ENCODE measurements around the gene MBD3L5.

MBD3L5 gene

GRCh38 chr19:7069904-7070226, 39.5 kb downstream of the MBD3L5 start:
- H3K4me3 ChIP-seq (ENCODE audit: low read length): peak overlapping the region; percentile 96
- TF ChIP-seq, protein P1, sequence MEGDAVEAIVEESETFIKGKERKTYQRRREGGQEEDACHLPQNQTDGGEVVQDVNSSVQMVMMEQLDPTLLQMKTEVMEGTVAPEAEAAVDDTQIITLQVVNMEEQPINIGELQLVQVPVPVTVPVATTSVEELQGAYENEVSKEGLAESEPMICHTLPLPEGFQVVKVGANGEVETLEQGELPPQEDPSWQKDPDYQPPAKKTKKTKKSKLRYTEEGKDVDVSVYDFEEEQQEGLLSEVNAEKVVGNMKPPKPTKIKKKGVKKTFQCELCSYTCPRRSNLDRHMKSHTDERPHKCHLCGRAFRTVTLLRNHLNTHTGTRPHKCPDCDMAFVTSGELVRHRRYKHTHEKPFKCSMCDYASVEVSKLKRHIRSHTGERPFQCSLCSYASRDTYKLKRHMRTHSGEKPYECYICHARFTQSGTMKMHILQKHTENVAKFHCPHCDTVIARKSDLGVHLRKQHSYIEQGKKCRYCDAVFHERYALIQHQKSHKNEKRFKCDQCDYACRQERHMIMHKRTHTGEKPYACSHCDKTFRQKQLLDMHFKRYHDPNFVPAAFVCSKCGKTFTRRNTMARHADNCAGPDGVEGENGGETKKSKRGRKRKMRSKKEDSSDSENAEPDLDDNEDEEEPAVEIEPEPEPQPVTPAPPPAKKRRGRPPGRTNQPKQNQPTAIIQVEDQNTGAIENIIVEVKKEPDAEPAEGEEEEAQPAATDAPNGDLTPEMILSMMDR (conservative IDR thresholded peaks at IDR 0.05; ENCODE audit: low read depth, low read length): no peak

DNA sequence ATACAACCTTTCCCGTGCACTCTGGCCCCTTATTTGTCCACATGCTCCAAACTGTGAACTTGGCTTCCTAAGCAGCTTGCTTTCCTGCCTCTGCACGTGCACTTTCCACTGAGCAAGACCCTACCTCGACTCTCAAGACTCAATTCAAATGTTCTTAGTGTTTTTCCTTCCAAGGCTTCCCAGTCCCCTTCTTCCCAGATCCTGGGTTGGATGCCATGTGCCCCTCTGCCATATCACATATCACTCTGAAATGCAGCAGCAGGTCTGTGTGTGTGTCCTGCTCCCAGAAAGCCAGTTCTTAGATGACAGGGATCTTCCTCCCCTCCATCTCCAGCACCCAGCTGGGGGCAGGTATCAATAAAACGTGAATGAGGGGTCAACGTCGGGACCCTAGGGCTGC, 42.2 kb downstream of the MBD3L5 start:
- TF ChIP-seq, protein P1 (conservative IDR thresholded peaks at IDR 0.05; ENCODE audit: low read depth, low read length): no peak
- no peak overlapping the region for H3K4me3 ChIP-seq (ENCODE audit: low read length)
- no peak for DNase-seq (ENCODE audit: low read depth)

More at GRCh38 chr19:7069904-7070226, 39.5 kb downstream of the MBD3L5 start:
- DNase-seq (ENCODE audit: low read depth): no peak

DNA sequence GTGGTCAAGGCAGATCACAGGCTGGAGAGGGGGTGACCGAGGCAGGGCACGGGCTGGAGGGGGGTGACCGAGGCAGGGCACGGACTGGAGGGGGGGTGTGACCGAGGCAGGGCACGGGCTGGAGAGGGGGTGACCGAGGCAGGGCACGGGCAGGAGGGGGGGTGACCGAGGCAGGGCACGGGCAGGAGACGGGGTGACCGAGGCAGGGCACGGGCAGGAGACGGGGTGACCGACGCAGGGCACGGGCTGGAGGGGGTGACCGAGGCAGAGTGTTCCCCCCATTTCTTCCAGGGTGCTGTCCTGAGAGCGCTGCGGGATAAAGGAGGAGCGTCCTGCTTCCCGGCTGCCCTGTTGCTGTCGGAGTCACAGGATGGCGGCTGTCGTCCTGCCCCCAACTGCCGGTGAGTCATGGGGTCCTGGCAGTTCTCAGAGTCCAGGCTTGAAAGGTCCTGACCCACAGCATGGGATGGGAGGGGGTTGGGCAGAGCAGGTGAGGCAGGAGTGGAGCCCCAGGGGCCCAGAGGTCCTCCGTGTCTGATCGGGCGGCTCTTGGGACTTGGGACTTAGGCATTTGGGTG, 44.4 kb downstream of the MBD3L5 start:
- TF ChIP-seq, protein P1 (conservative IDR thresholded peaks at IDR 0.05; ENCODE audit: low read depth, low read length): no peak
- no peak for DNase-seq (ENCODE audit: low read depth)
- H3K4me3 ChIP-seq (ENCODE audit: low read length): no peak overlapping the region

- TF ChIP-seq, protein P1 (conservative IDR thresholded peaks at IDR 0.05; ENCODE audit: low read depth, low read length): no peak
- no peak overlapping the region for H3K4me3 ChIP-seq (ENCODE audit: low read length)
- no peak for DNase-seq (ENCODE audit: low read depth)
Measured at GRCh38 chr19:7076151-7076550, 45.8 kb downstream of the MBD3L5 start.

- DNase-seq (ENCODE audit: low read depth): no peak
- TF ChIP-seq, protein P1 (conservative IDR thresholded peaks at IDR 0.05; ENCODE audit: low read depth, low read length): no peak
- H3K4me3 ChIP-seq (ENCODE audit: low read length): no peak overlapping the region
Measured at GRCh38 chr19:7078008-7078407, 47.6 kb downstream of the MBD3L5 start.

Measured in retinal pigment epithelial cell (primary cell).